ENCODE data around the gene OVAAL.

The OVAAL gene

DNA sequence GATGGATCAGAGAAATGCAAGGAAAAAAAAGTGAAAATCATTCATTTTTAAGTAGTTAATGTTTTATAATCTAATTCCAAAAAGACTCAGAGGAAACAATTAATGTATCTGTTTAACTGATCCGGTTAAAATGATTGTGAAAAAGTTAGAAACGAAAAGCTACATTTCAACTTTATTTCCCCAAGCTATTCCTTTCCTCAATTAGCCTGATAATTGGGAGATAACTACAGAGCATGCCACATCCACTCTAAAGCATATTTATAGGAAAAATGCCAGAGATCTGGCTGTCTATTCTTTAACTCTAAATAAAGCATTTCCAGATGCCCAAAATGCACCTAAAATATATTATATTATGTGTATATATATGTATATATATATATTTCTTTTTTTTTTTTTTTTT, 37.2 kb downstream of the OVAAL start:
- no peak for DNase-seq
- TF ChIP-seq POLR2A (IDR thresholded peaks at IDR 0.05; ENCODE audit: low read length) = no peak
- no peak for TF ChIP-seq GATA1 (IDR thresholded peaks at IDR 0.05; ENCODE audit: low read depth, low read length)

DNA sequence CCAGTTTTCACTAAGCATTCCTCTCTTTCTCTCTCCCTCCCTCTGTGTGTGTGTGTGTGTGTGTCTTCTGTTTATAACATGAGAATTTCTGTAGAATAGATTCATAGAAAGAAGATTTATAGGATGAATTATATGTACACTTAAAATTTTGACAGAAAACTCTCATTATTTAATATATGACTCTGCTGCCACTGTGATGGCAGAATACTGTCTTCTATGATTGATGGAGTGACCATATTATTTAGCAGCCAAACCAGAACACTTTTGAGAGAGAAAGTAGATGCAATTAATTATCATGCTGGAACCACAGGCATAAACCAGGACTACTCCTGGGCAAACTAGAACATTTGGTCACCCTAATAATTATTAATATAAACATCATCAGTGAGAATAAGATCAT, 38.8 kb downstream of the OVAAL start:
- no peak for TF ChIP-seq GATA1 (IDR thresholded peaks at IDR 0.05; ENCODE audit: low read depth, low read length)
- TF ChIP-seq POLR2A (IDR thresholded peaks at IDR 0.05; ENCODE audit: low read length) = no peak
- no peak for DNase-seq

DNA sequence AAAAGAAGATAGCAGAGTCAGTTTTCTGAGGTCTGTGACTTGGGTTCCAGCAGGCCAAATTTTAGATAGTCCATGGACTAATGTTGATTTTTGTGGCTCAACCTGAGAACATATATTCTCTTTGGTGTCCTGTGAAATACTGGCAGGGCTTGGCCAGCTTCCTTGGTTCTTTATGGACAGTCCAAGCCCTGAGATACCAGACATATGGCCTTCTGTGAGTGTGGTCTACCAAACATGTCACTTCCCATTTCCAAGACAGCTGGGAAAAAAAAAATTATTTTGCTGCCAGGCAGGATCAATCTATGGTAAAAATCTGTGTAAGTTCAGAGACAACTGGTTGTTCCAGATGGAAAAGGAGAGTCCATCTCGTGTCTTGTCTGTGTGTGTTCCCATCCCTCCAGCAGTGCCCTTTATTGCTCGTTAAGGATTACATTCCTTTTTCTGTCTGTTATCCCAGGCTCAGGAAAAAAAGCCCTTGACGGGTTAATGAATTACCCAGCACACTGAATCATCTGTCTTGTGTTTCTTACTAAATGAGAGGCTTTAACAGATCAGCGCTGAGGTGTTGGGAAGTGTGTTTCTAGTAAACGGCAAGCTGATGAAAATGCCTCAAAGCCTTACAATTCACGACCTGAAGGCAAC, 39.7 kb downstream of the OVAAL start:
- no peak for DNase-seq
- TF ChIP-seq POLR2A (IDR thresholded peaks at IDR 0.05; ENCODE audit: low read length) (no peak), GATA1 (IDR thresholded peaks at IDR 0.05; ENCODE audit: low read depth, low read length) (no peak)

DNA sequence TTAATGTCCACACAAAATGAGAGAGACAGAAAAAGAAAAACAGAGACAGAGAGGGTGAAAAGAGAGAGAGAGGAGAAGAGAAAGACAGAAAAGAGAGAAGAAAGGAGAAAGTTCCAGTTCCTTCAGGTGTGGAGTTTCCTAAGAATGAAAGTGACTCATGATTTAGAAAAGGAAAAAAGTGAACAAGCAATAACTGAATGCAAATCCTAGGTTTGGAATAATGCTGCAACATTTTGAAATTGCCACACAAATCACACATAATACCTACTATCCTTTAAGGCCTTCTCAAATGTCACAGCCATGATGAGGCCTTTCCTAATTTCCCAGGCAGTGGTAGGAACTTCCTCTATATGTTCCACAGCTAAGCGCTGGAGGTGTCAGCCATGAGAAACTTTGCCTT, 41.6 kb downstream of the OVAAL start:
- no peak for DNase-seq
- TF ChIP-seq GATA1 (IDR thresholded peaks at IDR 0.05; ENCODE audit: low read depth, low read length) (no peak), POLR2A (IDR thresholded peaks at IDR 0.05; ENCODE audit: low read length) (no peak)

DNA sequence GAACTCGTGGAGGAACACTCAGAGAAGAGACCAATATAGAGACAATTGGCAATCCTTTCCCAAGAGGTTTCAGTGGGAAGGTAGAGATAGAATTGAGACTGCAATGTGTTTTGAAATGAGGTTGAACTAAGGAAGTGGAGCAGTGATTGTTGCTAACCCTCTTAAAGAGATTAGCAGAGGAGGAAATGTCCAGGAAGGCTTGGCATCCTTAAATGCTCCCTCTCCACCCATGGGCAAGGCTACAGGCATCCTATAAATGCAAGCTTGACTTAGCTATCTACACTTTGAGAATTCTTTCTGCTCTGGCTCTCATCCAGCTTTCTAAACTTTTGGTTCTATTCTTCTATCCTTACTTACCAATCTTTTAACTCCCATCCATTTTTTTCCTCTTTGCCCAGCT, 42.7 kb downstream of the OVAAL start:
- DNase-seq = no peak
- no peak for TF ChIP-seq GATA1 (IDR thresholded peaks at IDR 0.05; ENCODE audit: low read depth, low read length)
- no peak for TF ChIP-seq POLR2A (IDR thresholded peaks at IDR 0.05; ENCODE audit: low read length)

DNA sequence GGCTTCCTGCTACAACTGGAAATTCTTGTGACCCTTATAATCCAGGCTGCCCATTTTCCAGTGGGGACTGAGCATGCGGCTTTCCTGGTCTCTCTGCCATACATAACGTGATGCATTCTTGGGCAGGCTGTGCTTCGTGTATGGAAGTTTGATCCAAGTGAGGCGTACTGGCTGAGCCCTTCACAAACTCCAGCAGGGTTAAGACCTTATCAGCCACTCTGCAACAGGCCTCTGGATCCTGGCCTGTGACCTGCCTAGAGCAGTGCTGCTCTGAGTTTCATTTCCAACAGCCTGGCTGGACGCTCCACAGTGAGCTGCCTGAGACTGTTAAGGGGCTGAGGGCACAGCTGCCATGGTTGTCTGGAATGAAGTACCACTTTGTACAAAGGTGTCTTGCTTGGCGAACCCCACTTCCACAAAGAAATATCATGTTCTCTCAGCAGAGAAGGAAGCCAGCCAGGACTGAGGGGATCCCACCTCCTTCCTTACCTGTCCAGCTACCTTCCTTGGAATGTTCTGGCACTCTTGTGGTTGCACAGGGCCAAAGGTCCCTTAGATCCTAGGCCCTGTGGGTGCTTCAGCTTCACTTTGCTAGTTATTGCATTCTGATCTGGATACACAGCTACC, 44.6 kb downstream of the OVAAL start:
- TF ChIP-seq GATA1 (IDR thresholded peaks at IDR 0.05; ENCODE audit: low read depth, low read length) (no peak), POLR2A (IDR thresholded peaks at IDR 0.05; ENCODE audit: low read length) (no peak)
- DNase-seq = no peak

DNA sequence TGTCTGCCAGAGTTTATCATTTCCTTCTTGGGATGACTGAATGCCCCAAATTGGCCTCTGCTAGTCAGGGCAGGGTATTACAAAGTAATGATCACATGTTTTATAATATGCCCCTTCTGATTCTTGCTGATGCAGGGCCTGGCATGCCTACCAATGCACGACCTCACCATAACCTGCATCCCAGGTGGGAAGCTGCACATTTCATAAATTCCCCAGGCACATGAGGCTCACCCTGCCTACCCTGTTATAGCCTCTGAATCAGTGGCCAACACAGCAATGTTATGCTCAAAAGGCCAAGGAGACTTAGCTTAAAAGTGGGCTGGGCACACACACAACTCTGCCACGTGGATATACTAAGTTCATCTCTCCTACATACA, 45.1 kb downstream of the OVAAL start:
- DNase-seq = no peak

DNA sequence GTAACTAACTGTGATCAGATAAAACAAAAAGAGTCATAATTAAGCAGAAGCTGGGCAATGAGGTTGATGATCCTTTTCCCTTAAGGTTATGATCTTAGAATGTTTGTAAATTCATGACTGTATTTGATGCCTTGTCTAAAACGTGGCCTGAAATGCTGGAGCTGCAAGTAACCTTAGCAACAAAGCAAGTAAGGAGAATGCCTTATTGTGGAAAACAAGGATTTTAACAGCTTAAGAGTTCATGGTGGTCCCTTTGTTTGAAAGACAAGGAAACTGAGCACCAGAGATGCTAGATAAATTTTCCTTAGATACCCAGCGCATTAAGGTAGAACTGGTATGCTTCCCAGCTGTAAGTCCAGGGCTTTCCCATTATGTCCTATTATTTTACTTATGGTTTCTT, 47.4 kb downstream of the OVAAL start:
- TF ChIP-seq GATA1 (IDR thresholded peaks at IDR 0.05; ENCODE audit: low read depth, low read length) (no peak), POLR2A (IDR thresholded peaks at IDR 0.05; ENCODE audit: low read length) (no peak)
- DNase-seq = no peak

More for the DNA sequence above, 45.1 kb downstream of the OVAAL start:
- no peak for TF ChIP-seq POLR2A (IDR thresholded peaks at IDR 0.05; ENCODE audit: low read length)
- no peak for TF ChIP-seq GATA1 (IDR thresholded peaks at IDR 0.05; ENCODE audit: low read depth, low read length)

DNA sequence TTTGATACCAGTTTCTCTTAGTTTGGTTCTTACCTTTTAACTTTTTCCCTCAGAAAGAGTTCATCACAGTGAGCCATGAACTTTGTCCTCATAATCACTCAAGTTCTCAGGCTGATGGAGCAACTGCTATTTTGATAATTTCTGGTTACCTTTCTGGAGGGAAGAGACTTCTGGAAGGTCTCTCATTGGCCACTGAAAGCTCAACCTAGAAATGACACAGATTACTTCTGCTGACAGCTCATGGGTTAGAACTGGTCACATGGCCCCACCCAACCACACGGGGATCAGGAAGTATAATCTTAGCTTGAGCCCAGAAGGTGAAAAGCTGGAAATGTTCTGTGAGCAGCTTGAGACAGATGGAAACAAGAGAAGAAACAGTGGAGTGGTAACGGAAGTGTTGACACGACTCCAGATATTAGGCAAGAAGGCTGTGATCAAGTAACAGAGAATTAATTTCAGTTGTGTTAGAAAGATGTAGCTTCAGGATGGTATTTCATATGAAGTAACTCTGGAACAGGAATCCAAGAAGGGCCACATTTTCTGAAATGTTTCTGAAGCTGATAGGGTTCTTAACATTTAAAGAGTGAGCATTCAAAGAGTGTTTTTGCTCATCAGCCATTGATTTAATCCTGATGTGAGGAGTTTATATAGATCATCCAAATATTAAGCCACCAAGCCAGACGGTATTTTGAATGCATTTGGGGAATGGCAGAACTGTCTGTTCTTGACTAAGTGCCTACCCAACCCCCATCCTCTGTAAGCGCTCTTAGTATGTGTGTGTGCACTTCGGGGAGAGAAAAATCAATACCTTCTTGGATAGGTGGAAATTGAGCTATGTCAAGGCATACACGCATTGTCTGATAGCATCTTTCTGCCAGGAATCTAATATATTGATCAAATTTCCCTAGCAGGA, 51.1 kb downstream of the OVAAL start:
- peak; percentile 38 to 40 for DNase-seq
- TF ChIP-seq GATA1 (IDR thresholded peaks at IDR 0.05; ENCODE audit: low read depth, low read length) (no peak), POLR2A (IDR thresholded peaks at IDR 0.05; ENCODE audit: low read length) (no peak)

DNA sequence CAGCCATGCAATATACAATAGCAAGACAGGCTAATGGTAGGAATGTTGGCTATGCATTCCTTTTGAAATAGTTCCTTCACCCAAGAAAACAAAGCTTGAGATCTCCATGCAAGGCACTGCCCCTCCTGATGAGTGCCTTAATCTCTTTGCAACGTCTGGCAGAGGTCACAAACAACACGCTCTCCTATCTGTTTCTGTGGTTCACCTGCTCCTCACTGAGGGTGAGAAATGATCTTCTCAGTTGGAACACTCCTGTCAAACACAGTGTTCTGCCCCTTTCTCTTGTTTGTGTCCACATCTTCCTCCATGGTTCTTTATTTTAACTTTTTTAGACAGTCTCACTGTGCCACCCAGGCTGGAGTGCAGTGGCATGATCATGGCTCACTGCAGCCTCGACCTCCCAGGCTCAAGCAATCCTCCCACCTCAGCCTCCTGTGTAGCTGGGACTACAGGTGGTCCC, 51.8 kb downstream of the OVAAL start:
- no peak for TF ChIP-seq GATA1 (IDR thresholded peaks at IDR 0.05; ENCODE audit: low read depth, low read length)
- no peak for TF ChIP-seq POLR2A (IDR thresholded peaks at IDR 0.05; ENCODE audit: low read length)

DNA sequence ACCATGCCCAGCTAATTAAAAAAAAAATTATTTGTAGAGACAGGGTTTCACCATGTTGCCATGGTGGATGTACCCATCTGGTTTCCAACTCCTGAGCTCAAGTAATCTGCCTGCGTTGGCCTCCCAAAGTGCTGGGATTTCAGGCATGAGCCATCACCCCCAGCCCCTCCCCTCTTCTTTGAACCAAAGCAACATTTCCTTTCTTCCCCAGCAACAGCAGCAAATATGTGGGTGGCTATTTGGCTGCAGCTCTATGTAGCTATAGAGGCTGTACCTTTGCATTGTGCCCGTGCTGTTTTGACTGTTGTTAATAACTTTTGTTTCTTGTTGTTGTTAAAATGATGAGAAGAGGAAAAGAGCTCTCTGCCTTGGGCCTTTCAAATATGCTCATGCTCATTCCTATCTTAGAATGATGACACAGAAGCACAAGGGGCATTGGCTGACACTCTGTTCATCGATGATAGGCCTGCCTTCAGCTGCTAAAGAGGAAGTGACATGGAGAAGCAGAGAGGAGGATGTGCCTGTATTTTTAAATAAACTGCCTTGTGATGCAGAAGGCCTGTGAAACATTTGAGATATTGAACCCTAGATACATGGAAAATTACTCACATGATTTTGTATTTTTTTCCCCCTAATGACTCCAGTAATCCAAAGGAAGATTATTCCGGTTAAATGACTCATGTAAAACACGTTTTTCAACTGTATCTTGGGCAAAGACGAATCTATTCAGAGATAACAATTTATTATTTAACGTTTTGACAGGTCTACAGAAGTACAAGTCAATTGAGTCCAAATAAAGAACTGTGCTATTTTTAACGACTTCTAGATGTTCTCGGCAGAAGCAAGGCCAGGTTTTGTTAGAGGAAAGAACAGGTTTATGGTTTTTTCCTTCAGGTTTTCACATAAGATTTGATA, 52.5 kb downstream of the OVAAL start:
- TF ChIP-seq POLR2A (IDR thresholded peaks at IDR 0.05; ENCODE audit: low read length) (peak; percentile 37), GATA1 (IDR thresholded peaks at IDR 0.05; ENCODE audit: low read depth, low read length) (no peak)
- peak; percentile 74 to 80 for DNase-seq

More for the DNA sequence above, 51.8 kb downstream of the OVAAL start:
- peak; percentile 51 to 78 for DNase-seq

DNA sequence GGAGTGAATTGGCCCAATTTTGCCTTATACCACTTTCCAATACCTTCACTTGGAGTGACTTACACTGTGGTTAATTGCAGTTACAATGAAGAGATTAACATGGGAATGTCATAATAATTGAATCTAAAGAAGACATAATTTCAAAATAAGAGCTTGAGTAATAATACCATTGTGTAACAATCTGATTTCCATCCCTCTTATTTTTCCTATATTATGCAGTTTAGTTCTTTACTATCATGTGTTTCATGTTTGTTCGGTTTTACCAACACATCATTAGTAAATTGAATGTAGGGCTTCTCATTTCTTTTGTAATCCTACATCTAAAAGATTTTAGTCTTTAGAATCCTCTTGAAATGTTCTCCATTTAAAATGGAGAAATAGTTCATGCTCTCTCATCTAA, 53.9 kb downstream of the OVAAL start:
- TF ChIP-seq GATA1 (IDR thresholded peaks at IDR 0.05; ENCODE audit: low read depth, low read length) = no peak
- no peak for DNase-seq

DNA sequence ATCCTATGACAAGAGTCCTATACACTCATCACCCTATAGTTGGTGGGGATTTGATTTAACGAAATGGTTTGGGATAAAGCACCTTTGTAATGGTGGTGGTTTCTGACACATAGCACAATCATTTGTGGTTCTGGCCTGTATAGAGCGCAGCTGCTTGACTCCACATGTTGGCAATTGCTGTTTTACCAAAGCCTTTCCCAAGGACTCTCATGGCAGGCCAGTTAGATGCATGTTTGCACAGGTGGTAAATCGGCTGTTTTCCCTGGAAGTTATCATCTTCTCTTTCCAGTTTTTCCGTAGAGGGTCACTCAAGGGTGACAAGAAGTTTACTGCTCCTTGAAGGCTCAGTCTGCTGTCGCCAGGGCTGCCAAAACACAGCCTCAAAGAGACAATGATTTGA, 56.0 kb downstream of the OVAAL start:
- no peak for DNase-seq
- TF ChIP-seq POLR2A (IDR thresholded peaks at IDR 0.05; ENCODE audit: low read length) (no peak), GATA1 (IDR thresholded peaks at IDR 0.05; ENCODE audit: low read depth, low read length) (no peak)

Measured in erythroblast (primary cell).